HG02840 (cell line): ENCODE results near the gene RBM5.

Experiments
- ATAC-seq: cut with Tn5 transposase; IDR thresholded peaks from one replicate; pipeline ENCODE4 v1.9.1; 2021; ENCODE audit warnings: mild to moderate bottlenecking, moderate library complexity, moderate number of reproducible peaks; ENCODE audit not compliant: unreplicated experiment, low FRiP score

The RBM5 gene

DNA sequence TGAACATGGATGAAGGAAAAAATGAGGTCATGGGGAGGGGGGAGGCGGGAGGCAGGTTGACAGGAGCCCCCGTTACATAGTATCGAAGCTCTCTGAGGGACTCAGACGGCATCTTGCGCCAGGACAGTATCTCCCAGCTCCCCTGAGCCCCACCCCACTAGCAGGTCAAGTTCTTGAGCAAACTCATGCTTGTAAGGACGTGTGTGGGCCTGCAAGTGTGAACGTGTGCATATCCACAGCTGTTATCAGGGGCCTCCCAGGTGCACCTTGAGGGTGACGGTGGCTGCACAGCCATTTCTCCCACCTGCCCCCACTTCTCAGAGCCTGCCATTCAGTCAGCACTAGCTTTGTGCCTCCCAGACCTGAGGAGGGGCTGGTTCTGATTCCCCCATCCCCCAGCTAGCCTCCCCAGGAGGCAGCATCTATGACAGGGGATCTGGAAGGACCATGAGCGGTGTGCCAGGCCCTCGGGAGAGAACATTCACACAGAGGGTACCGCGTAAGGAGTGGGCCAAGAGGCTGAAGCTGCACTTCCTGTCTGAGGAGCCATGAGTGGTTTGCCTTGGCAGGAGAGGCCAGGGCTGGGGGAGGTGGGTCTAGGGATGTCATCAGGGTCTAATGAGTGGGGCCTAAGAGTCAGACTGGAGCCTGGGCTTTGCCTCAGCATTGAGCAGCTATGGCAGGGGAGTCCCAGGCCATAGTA is 69.3 kb downstream of the RBM5 start:
- ATAC-seq = no peak

DNA sequence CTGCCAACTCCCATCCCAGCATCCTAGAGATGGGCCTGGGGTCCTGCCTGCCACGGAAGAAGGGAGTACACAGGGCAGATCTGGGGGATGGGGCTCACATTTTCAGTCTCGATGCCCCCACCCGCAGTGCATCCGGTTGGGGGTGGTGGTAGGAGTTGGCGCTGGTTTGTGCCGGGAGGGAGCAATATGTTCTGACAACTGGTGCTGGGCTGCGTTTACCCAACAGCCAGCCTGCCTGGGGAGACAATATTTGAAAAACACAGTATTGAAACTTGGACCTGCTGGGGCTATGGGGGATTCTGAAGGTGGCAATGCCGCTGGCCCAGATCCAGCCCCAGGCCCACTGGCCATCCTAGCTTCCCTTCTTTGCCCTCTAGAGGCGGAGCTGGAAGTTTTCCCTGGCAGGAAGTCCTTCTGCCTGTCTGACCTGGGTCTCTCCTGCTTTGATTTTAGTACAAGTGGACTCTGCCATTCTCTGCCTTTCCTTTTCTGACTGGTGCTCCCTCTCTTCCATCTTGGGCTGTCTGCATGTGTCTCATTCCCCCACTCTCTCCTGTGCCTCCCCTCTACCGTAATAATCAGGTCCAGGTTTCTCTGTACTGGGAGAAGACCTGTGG is 69.9 kb downstream of the RBM5 start:
- no peak for ATAC-seq

GRCh38 chr3:50160561-50160983 is 71.9 kb downstream of the RBM5 start:
- no peak for ATAC-seq

DNA sequence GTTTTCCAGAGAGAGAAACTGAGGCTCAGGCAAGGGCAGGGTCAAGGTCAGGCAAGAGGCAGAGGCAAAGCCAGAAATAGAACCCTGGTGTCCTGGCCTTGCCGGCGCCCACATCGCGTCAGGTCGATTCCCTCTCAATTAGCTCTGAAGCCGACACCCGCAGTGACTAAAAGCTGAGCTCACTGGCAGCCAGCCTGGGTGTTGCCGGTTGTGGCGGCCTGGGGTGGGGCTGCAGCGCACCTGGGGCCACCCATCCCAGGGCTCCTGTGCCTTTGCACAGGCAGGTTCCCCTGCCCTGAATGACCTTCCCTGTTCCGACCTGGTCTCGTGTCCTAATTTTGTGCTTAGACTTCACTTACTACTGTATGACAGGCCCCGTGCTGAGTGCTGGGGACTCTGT is 72.6 kb downstream of the RBM5 start:
- no peak for ATAC-seq

- ATAC-seq = no peak
Measured at GRCh38 chr3:50162034-50162883, 73.5 kb downstream of the RBM5 start.

- no peak for ATAC-seq
Measured at GRCh38 chr3:50163572-50164455, 75.1 kb downstream of the RBM5 start.

GRCh38 chr3:50164481-50164880 is 75.8 kb downstream of the RBM5 start:
- no peak for ATAC-seq

DNA sequence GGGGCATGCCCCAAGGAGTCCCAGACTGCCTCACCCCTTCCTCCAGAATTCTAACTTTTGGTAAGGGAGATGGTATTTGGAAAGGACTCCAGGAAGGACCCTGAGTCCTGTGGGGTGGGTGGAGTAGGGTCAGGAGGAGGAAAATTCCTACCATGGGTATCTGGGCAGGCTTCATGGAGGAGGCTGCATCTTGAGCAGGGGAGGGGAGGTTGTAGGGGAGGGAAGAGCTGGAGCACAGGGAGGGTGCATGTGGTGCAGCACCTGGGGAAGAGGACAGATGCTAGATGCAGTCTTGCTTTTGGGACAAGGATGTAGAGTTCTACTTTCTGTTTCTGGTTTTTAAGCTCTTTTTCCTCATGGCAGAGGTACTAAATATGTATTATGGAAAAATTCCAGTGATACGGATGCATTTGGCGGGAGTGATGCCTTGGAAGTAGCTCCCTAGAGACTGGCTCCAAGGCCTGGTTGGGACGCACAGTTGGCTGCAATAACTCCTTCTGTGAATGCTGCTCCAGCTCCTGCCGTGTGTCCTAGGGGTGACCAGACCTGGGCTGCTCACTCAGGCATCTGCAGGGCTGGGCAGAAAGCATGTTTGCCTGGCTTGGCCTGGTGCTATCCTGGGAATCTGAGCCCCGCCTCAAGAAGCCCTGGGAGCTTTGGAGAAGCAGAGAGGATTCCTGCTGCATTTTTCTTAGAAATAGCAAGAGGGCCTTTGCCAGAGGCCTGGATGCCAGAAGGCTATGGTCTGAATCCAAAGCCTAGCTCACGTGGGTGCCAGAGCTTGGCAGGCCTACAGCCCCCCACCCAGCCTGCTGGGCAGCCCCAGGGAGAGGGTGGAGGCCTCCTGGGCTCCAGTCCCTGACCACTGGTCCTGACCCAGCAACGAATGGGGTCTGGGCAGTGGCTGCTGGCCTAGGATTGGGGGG is 76.5 kb downstream of the RBM5 start:
- no peak for ATAC-seq

- ATAC-seq = no peak
Measured at GRCh38 chr3:50165910-50166538, 77.3 kb downstream of the RBM5 start.

GRCh38 chr3:50166620-50167019 is 77.9 kb downstream of the RBM5 start:
- ATAC-seq = no peak

- ATAC-seq = no peak
Measured at GRCh38 chr3:50167069-50167840, 78.5 kb downstream of the RBM5 start.

GRCh38 chr3:50167841-50168209 is 79.1 kb downstream of the RBM5 start:
- ATAC-seq = no peak

- no peak for ATAC-seq
Measured at GRCh38 chr3:50168388-50168787, 79.7 kb downstream of the RBM5 start.
